Measurements from ENCODE around the gene GLRX. TPM values are rescaled to one million over a fixed set of nuclear protein-coding genes. Genes with fewer than 3 reads are reported as not detected.

The GLRX gene
- total RNA-seq, 4 donors from 2014 or later = 20.2 to 65.3 (median 41.3) TPM

DNA sequence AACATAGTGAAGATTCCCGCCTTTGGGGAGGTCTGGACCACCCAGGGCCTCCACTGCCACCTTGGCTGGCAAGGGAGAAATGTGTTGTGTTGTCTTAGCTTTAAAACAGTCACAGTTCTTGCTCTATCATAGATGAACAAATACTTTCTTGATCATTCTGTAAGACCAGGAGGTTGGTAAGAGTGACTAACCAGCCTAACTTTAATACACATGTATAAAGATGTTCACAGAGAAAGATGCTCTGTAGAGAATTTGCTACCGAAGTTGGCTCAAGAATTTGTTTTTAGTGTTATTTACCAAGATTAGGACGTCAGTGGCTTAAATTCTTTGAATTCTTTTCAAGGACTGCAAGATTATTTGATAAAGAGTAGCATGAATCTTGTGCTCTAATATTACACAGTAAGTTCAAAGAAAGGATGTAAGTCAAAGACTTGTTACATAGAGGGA is 28.4 kb downstream of the GLRX start:
- no peak overlapping the region for H3K27ac ChIP-seq

DNA sequence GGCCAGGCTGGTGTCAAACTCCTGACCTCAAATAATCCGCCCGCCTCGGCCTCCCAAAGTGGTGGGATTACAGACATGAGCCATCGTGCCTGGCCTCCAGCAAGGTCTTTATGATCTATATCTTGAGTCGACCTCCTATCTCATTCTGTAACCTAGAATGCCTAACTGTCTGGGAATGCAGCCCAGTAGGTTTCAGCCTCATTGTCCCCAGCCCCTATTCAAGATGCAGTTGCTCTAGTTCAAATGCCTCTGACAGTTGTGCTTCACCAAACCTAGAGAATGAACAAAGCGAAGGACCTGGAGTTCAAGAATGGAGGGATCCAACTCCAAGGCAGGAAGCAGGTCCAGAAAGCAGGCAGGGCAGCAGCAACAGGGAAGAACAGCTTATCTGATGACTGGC is 30.8 kb downstream of the GLRX start:
- H3K36me3 ChIP-seq = peaks cover 0 to 81% of the 10 kb centered on the region in 2 donors
- H3K27me3 ChIP-seq = no peaks in the 10 kb centered on the region
- ATAC-seq = no peak
- no peak overlapping the region for H3K27ac ChIP-seq
- no peaks in the 10 kb centered on the region for H3K4me1 ChIP-seq
- TF ChIP-seq EP300 (IDR thresholded peaks at IDR 0.05) (no peak), POLR2AphosphoS5 (IDR thresholded peaks at IDR 0.05) (no peak), CTCF (IDR thresholded peaks at IDR 0.05) (no peak), POLR2A (IDR thresholded peaks at IDR 0.05) (no peak)
- 100% methylated on average over 1 of the region's 6 CpGs; no CpG with 5 or more reads in 1 of the 2 donors for WGBS, 2 donors (ENCODE audit: low coverage in 1 of 2)
- H3K4me3 ChIP-seq = no peak overlapping the region
- no peaks in the 10 kb centered on the region for H3K9me3 ChIP-seq

More for the DNA sequence above, 28.4 kb downstream of the GLRX start:
- Histone ChIP-seq H3K4me3 (no peak overlapping the region), H3K9me3 (no peaks in the 10 kb centered on the region), H3K36me3 (peaks cover 0 to 71% of the 10 kb centered on the region in 2 donors), H3K4me1 (no peaks in the 10 kb centered on the region), H3K27me3 (no peaks in the 10 kb centered on the region)
- TF ChIP-seq CTCF (IDR thresholded peaks at IDR 0.05) = no peak
- TF ChIP-seq POLR2A (IDR thresholded peaks at IDR 0.05) = no peak
- no peak for TF ChIP-seq EP300 (IDR thresholded peaks at IDR 0.05)
- no peak for TF ChIP-seq POLR2AphosphoS5 (IDR thresholded peaks at IDR 0.05)
- ATAC-seq = no peak
- 62 to 65% methylated on average over 3 of the region's 3 CpGs for WGBS, 2 donors (ENCODE audit: low coverage in 1 of 2)

GRCh38 chr5:95788493-95788892 is 34.0 kb downstream of the GLRX start:
- H3K36me3 ChIP-seq = peaks cover 0 to 79% of the 10 kb centered on the region in 2 donors
- H3K27me3 ChIP-seq = no peaks in the 10 kb centered on the region
- no peak for TF ChIP-seq CTCF (IDR thresholded peaks at IDR 0.05)
- no peak for TF ChIP-seq POLR2AphosphoS5 (IDR thresholded peaks at IDR 0.05)
- TF ChIP-seq POLR2A (IDR thresholded peaks at IDR 0.05) = no peak
- no peak for TF ChIP-seq EP300 (IDR thresholded peaks at IDR 0.05)
- no peaks in the 10 kb centered on the region for H3K9me3 ChIP-seq
- 91 to 93% methylated on average over 8 of the region's 8 CpGs for WGBS, 2 donors (ENCODE audit: low coverage in 1 of 2)
- ATAC-seq = no peak
- H3K4me3 ChIP-seq = no peak overlapping the region
- H3K4me1 ChIP-seq = no peaks in the 10 kb centered on the region
- H3K27ac ChIP-seq = no peak overlapping the region

DNA sequence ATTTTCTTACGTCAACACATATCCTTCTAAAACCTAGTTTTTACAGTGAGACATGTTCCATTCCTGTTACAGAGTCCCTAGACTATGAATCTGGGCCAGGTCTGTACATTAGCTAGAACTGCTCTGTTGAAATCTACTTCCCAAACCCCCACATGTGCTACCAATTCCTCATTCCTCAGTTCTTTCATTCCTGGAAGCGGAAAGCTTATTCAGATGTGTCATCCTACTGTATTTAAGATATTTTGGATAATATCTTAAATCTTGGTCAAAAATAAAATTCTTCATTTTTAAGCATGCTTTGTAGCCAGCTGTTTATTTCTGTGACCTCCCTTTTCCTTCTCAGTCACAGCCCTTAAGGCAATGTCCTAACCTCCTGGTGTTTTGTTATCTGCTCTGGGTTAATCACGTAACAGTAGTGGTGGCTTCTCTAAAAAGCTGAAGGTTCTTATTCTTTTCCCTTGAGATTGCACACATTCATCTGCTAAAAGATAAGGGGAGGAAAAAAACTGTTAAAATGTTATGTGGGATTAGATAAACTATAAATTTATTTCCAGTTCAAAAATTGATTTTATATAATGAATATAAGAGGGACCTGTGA is 35.6 kb downstream of the GLRX start:
- H3K4me1 ChIP-seq = no peaks in the 10 kb centered on the region
- TF ChIP-seq EP300 (IDR thresholded peaks at IDR 0.05) (no peak), POLR2AphosphoS5 (IDR thresholded peaks at IDR 0.05) (no peak), CTCF (IDR thresholded peaks at IDR 0.05) (no peak), POLR2A (IDR thresholded peaks at IDR 0.05) (no peak)
- H3K27me3 ChIP-seq = no peaks in the 10 kb centered on the region
- WGBS, 2 donors (ENCODE audit: low coverage in 1 of 2) = 91 to 93% methylated on average over 3 of the region's 3 CpGs
- peaks cover 0 to 64% of the 10 kb centered on the region in 2 donors for H3K36me3 ChIP-seq
- ATAC-seq = no peak
- H3K9me3 ChIP-seq = no peaks in the 10 kb centered on the region
- H3K4me3 ChIP-seq = no peak overlapping the region
- H3K27ac ChIP-seq = no peak overlapping the region

Data from gastroesophageal sphincter (tissue), 4 donors.